AG09309 (cell line): ENCODE results near the gene METTL24.
"Not testable (repeated sequence)": the region's sequence is repeated elsewhere in the genome, so short reads cannot be mapped to it uniquely, and the experiment has no call there.

ENCODE experiments used
- DNase-seq: peaks from one replicate; pipeline ENCODE4 v3.0.0-alpha.2; 2010; ENCODE audit warnings: low read depth
- H3K4me3 ChIP-seq: 2 replicates; pipeline ENCODE4 v1.5.1; 2011; ENCODE audit warnings: mild to moderate bottlenecking, low read depth, low read length, moderate library complexity; ENCODE audit not compliant: control insufficient read depth
- TF ChIP-seq, protein P1 (sequence below): IDR thresholded peaks from 2 replicates; pipeline ENCODE4 v1.5.1; 2011; ENCODE audit warnings: mild to moderate bottlenecking, low read depth, low read length, inconsistent platforms; ENCODE audit not compliant: insufficient read depth, control insufficient read depth; ENCODE audit errors: missing control alignments

The METTL24 gene

DNA sequence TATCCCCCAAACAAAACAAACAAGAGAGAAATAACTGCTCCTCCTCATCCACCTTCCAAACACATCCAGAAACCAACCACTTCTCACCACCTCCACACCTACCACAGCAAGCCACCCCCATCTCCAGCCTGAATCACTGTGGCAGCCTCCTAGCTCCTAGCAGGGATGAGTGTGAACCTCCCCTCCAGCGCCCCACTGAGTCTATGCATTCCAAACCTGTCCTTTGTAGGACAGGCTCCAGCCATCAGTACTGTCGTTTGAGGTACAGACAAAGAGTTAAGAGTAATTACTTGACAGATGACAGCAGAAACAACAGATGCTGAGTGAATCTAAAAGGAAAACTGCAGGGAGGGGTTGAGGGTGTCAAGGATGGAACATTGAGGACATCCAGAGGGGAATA is 2.4 kb downstream of the METTL24 start:
- DNase-seq: no peak
- TF ChIP-seq, protein P1, sequence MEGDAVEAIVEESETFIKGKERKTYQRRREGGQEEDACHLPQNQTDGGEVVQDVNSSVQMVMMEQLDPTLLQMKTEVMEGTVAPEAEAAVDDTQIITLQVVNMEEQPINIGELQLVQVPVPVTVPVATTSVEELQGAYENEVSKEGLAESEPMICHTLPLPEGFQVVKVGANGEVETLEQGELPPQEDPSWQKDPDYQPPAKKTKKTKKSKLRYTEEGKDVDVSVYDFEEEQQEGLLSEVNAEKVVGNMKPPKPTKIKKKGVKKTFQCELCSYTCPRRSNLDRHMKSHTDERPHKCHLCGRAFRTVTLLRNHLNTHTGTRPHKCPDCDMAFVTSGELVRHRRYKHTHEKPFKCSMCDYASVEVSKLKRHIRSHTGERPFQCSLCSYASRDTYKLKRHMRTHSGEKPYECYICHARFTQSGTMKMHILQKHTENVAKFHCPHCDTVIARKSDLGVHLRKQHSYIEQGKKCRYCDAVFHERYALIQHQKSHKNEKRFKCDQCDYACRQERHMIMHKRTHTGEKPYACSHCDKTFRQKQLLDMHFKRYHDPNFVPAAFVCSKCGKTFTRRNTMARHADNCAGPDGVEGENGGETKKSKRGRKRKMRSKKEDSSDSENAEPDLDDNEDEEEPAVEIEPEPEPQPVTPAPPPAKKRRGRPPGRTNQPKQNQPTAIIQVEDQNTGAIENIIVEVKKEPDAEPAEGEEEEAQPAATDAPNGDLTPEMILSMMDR: no peak

GRCh38 chr6:110355022-110355421 is 3.1 kb downstream of the METTL24 start:
- no peak for DNase-seq
- TF ChIP-seq, protein P1: no peak

More for the DNA sequence above, 2.4 kb downstream of the METTL24 start:
- H3K4me3 ChIP-seq: no peak overlapping the region

GRCh38 chr6:110354153-110354552 is 4.0 kb downstream of the METTL24 start:
- no peak for DNase-seq
- TF ChIP-seq, protein P1: no peak
- H3K4me3 ChIP-seq: no peak overlapping the region

More at GRCh38 chr6:110355022-110355421, 3.1 kb downstream of the METTL24 start:
- H3K4me3 ChIP-seq: no peak overlapping the region

- DNase-seq: no peak
- TF ChIP-seq, protein P1: no peak
- H3K4me3 ChIP-seq: no peak overlapping the region
Observed at GRCh38 chr6:110353457-110354001, 4.6 kb downstream of the METTL24 start.

DNA sequence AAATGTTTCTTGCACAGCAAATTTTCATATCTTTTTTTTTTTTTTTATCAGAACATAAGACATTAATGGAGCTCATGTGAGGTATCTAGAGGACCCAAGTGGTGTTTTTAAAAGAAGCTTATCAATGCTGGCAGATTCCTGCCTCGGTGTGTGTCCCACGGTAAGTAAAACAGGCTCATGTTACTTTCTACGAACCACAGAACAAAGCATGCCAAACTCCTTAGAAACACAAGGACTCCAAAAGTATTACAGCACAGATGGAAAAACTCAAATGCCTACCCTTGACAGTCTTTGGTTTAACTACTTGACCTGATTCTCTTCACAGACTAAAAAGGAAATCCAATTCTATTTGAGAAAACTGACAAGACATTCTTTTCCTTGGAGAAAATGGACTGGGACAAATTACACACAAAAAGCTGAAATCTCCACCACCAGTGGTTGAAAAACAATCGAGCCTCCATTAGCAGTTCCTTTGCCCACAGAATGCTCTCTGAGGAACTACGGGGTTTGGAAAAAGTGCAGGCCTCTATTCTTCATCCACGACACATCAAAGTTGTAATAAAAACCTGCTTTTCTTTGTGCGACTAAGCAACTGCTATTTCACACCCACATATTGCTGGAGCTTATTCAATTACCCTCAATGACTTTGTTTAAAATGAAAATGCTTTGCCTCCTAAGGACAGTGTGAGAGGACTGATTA is 5.4 kb downstream of the METTL24 start:
- no peak overlapping the region for H3K4me3 ChIP-seq
- TF ChIP-seq, protein P1: no peak
- DNase-seq: no peak

DNA sequence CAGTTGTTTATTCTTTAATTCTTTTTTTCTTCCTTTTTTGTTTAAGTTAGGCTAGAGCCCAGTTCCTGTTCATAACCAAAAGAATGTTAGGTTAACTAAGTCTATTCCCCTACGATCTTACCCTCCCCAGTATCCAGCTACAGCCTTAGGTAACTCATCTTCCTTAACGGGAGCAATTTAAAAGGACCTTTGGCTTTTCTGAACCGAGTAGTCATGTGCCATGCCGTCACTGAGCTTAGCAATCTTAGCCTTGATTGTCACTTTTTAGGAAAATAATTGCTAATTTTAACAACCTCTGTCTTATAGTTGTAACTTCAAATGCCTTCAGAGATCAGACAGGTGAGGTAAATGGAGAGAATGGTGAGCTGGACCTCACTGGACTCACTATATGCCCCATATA is 6.2 kb downstream of the METTL24 start:
- H3K4me3 ChIP-seq: no peak overlapping the region
- TF ChIP-seq, protein P1: no peak
- no peak for DNase-seq

DNA sequence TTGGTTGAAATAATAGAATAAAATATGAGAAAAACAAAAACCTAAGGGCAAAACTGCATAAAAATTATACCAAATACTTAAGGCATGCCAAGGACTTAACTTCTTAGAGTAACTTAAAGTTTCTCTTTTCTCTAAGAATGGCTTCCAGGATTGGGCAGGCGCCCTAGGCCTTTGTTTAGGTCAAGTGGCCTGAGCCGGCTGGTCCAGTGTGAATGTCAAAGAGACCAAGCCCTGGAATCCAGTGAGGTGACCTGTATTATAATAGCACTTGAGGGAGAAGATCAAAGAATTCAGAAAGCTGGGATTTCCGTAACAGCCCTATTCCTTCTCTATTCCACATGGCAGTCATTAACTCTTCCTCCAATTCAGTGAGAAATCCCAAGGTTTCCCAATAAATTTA is 6.6 kb downstream of the METTL24 start:
- DNase-seq: no peak
- H3K4me3 ChIP-seq: no peak overlapping the region
- TF ChIP-seq, protein P1: no peak

GRCh38 chr6:110350593-110350992 is 7.6 kb downstream of the METTL24 start:
- not testable (repeated sequence) for H3K4me3 ChIP-seq, DNase-seq
